K562 (cell line): ENCODE results near the gene PEX13. TPM values are rescaled to one million over a fixed set of nuclear protein-coding genes. Genes with fewer than 3 reads are reported as not detected.

Experiments used
- ATAC-seq: fragments of 200-7000 bp; cut with Tn5 transposase; 3 replicates; pipeline ENCODE4 v1.9.1; 2020; ENCODE audit warnings: moderate library complexity
- BruUV-seq: library from RNA; stranded (reverse); fragments of 400-500 nt; replicated peaks from 2 replicates; lab custom pipeline; 2021; lab: Mats Ljungman, UMichigan
- CTCF ChIA-PET: fragments of 300-600 bp; formaldehyde crosslinking; extraction: SDS; loops from one replicate; lab custom pipeline; 2021; ENCODE audit warnings: low intra/inter-chr PET ratio; lab: Yijun Ruan, JAX
- POLR2A ChIA-PET: fragments of 300-600, 350-650 bp; sonication (Branson Sonifier 250); formaldehyde crosslinking; extraction: SDS; loops from one replicate; lab custom pipeline; 2021; ENCODE audit warnings: antibody characterized with exemption, inconsistent platforms; lab: Yijun Ruan, JAX
- DNase-seq, 4 experiments: peaks; one replicate each; pipeline versions ENCODE4 v3.0.0 to v3.0.0-alpha.2; 2011 to 2018; ENCODE audit warnings: low spot score in 3 of 4, mixed read lengths in 3 of 4; ENCODE audit errors: extremely low read depth in 1 of 4
- FAIRE-seq: peaks from 2 replicates; lab custom pipeline; 2011; peaks lifted over from hg19 to GRCh38; lab: Jason Lieb, UNC
- H2AFZ ChIP-seq: 2 replicates; pipeline ENCODE4 v1.6.0; 2011; ENCODE audit warnings: low read depth, low read length, control low read depth, inconsistent platforms
- H3K27ac ChIP-seq: fragments of 200-600 bp; 3 replicates; pipeline ENCODE4 v1.8.0; 2011; ENCODE audit warnings: low read depth, mild to moderate bottlenecking, control low read depth, inconsistent platforms, low read length, moderate library complexity, mixed read lengths; ENCODE audit errors: extremely low read depth
- H3K27me3 ChIP-seq, 2 experiments: fragments of 300-600 bp in 1 of 2; 2 replicates in 1 of 2; 3 replicates in 1 of 2; pipeline versions ENCODE4 v1.6.0 to v1.8.0; 2011; ENCODE audit warnings: inconsistent platforms in 2 of 2, low read length in 2 of 2, mild to moderate bottlenecking in 1 of 2, mixed read lengths in 1 of 2, moderate library complexity in 1 of 2; ENCODE audit not compliant: control insufficient read depth in 2 of 2, insufficient read depth in 2 of 2
- H3K36me3 ChIP-seq: fragments of 300-600 bp; 3 replicates; pipeline ENCODE4 v1.8.0; 2011; ENCODE audit warnings: mild to moderate bottlenecking, low read length, inconsistent platforms; ENCODE audit not compliant: control insufficient read depth, insufficient read depth
- H3K4me1 ChIP-seq, 2 experiments: fragments of 200-600 bp in 1 of 2; replicated peaks in 1 of 2; 2 replicates in 1 of 2; 3 replicates in 1 of 2; pipeline versions ENCODE4 v1.5.1 to v1.8.0; 2011; ENCODE audit warnings: inconsistent platforms in 2 of 2, low read length in 2 of 2, mild to moderate bottlenecking in 1 of 2, mixed read lengths in 1 of 2, moderate library complexity in 1 of 2; ENCODE audit not compliant: control insufficient read depth in 2 of 2, insufficient read depth in 2 of 2
- H3K4me2 ChIP-seq: 2 replicates; pipeline ENCODE4 v1.6.1; 2011; ENCODE audit warnings: low read length, control low read depth, inconsistent platforms, mixed read lengths; ENCODE audit not compliant: insufficient read depth
- H3K4me3 ChIP-seq: fragments of 200-600 bp; sonication (generic), shearing (Covaris generic); 2 replicates; pipeline ENCODE4 v1.5.1; 2016; ENCODE audit warnings: control low read depth, inconsistent platforms
- H3K79me2 ChIP-seq: fragments of 200-600 bp; 3 replicates; pipeline ENCODE4 v1.8.0; 2011; ENCODE audit warnings: low read length, inconsistent platforms; ENCODE audit not compliant: control insufficient read depth, insufficient read depth
- H3K9ac ChIP-seq, 2 experiments: 2 replicates each; pipeline versions ENCODE4 v1.6.0 to v1.6.1; 2011; ENCODE audit warnings: low read depth in 2 of 2, low read length in 2 of 2, control low read depth in 1 of 2, inconsistent platforms in 1 of 2, mild to moderate bottlenecking in 1 of 2, mixed read lengths in 1 of 2; ENCODE audit not compliant: insufficient read depth in 1 of 2
- H3K9me1 ChIP-seq: one replicate; pipeline ENCODE4 v1.6.0; 2011; ENCODE audit warnings: inconsistent platforms, mild to moderate bottlenecking, low read length, moderate library complexity; ENCODE audit not compliant: control insufficient read depth, insufficient read depth
- H3K9me3 ChIP-seq: replicated peaks from 2 replicates; pipeline ENCODE4 v1.5.1; 2011; ENCODE audit warnings: low read depth, low read length, inconsistent platforms; ENCODE audit not compliant: control insufficient read depth, insufficient read depth
- H4K20me1 ChIP-seq: replicated peaks from 2 replicates; pipeline ENCODE4 v1.6.1; 2011; ENCODE audit warnings: low read length, inconsistent platforms, mixed read lengths; ENCODE audit not compliant: control insufficient read depth, insufficient read depth
- CBFB ChIP-seq: sonication (generic); formaldehyde crosslinking; IDR thresholded peaks from 2 replicates; pipeline ENCODE4 v1.4.0; 2020; ENCODE audit warnings: mild to moderate bottlenecking, missing genetic modification reagents
- CBX8 ChIP-seq: fragments of 200-600 bp; sonication (generic); IDR thresholded peaks from 2 replicates; pipeline ENCODE4 v1.6.1; 2012; ENCODE audit warnings: borderline replicate concordance, mixed run types, low read depth, mild to moderate bottlenecking, moderate library complexity, mixed read lengths, low read length, control low read depth, inconsistent platforms; ENCODE audit not compliant: poor library complexity, severe bottlenecking; ENCODE audit errors: extremely low read depth
- CCAR2 ChIP-seq: fragments of 200-400 bp; formaldehyde crosslinking; IDR thresholded peaks from 2 replicates; pipeline ENCODE4 v1.6.1; 2017; ENCODE audit warnings: mild to moderate bottlenecking, low read depth, low read length
- CLOCK ChIP-seq: fragments of 250-450 bp; sonication (Bioruptor Pico); IDR thresholded peaks from 2 replicates; pipeline ENCODE4 v1.4.0; 2020; ENCODE audit warnings: mild to moderate bottlenecking, moderate library complexity, borderline replicate concordance
- E2F3 ChIP-seq: fragments of 250-450 bp; sonication (Bioruptor Pico); IDR thresholded peaks from 2 replicates; pipeline ENCODE4 v1.4.0; 2020; ENCODE audit warnings: mild to moderate bottlenecking
- ETS2 ChIP-seq: IDR thresholded peaks from 2 replicates; pipeline ENCODE4 v1.6.1; 2016; ENCODE audit warnings: borderline replicate concordance, missing genetic modification characterization, mild to moderate bottlenecking, moderate library complexity, missing compliant biosample characterization; ENCODE audit not compliant: poor library complexity, severe bottlenecking
- FOXA1 ChIP-seq: fragments of 450-650 bp; IDR thresholded peaks from 2 replicates; pipeline ENCODE4 v1.6.1; 2016; ENCODE audit warnings: mild to moderate bottlenecking, borderline replicate concordance
- FOXA3 ChIP-seq, 2 experiments: fragments of 450-650 bp in 1 of 2; sonication (generic) in 1 of 2; formaldehyde crosslinking; IDR thresholded peaks in 1 of 2; conservative IDR thresholded peaks in 1 of 2; 2 replicates each; pipeline versions ENCODE4 v1.4.0 to v1.8.0; 2020 to 2022; ENCODE audit warnings: mild to moderate bottlenecking in 2 of 2, missing genetic modification reagents in 1 of 2
- HDAC1 ChIP-seq, 2 experiments: fragments of 450-650 bp; IDR thresholded peaks; 2 replicates each; pipeline ENCODE4 v1.6.1; 2016 to 2017; ENCODE audit warnings: inconsistent platforms in 1 of 2, mild to moderate bottlenecking in 1 of 2, moderate library complexity in 1 of 2
- NFYB ChIP-seq: IDR thresholded peaks from 2 replicates; pipeline ENCODE4 v1.6.1; 2011; ENCODE audit warnings: mild to moderate bottlenecking, moderate library complexity; ENCODE audit not compliant: insufficient read length; ENCODE audit errors: extremely low read depth
- PBX2 ChIP-seq, 2 experiments: IDR thresholded peaks in 1 of 2; conservative IDR thresholded peaks in 1 of 2; 2 replicates each; pipeline ENCODE4 v1.6.1; 2016; ENCODE audit warnings: low read depth in 2 of 2, mild to moderate bottlenecking in 1 of 2, missing compliant biosample characterization in 1 of 2, missing genetic modification characterization in 1 of 2, moderate library complexity in 1 of 2
- SNRNP70 ChIP-seq: fragments of 200-400 bp; formaldehyde crosslinking; optimal IDR thresholded peaks from 2 replicates; pipeline ENCODE3; 2017; ENCODE audit warnings: low read depth, low read length
- VEZF1 ChIP-seq: fragments of 200-800 bp; sonication (Bioruptor generic); IDR thresholded peaks from 2 replicates; pipeline ENCODE4 v1.6.1; 2017; ENCODE audit warnings: missing genetic modification characterization, missing compliant biosample characterization
- ZNF431 ChIP-seq: sonication (generic); formaldehyde crosslinking; IDR thresholded peaks from 2 replicates; pipeline ENCODE4 v1.8.0; 2022; ENCODE audit warnings: mild to moderate bottlenecking, missing genetic modification reagents
- ZNF764 ChIP-seq: fragments of 250-450 bp; sonication (Bioruptor Pico); IDR thresholded peaks from 2 replicates; pipeline ENCODE4 v1.4.0; 2020; ENCODE audit warnings: low read depth, mild to moderate bottlenecking, moderate library complexity
- WGBS: fragments of 100-300 bp; shearing (Covaris generic); methylation state at CpG from one replicate; pipeline ENCODE4 v1.1.6; 2016; ENCODE audit warnings: low coverage, mixed read lengths; ENCODE audit not compliant: insufficient coverage; ENCODE audit errors: missing lambda C conversion rate; 5-methylcytosine and 5-hydroxymethylcytosine counted together
- in situ Hi-C: fragments of 300-500 bp; cut with MboI; formaldehyde crosslinking; loops from 4 replicates; pipeline ENCODE4 v1.15.0; 2018; ENCODE audit warnings: inconsistent platforms, mixed read lengths
- intact Hi-C: fragments of 100-400 bp; cut with micrococcal nuclease; formaldehyde crosslinking; loops from 2 replicates; pipeline ENCODE4 v1.14.2; 2022
- polyA plus RNA-seq, 8 experiments: library from polyadenylated mRNA; depleted of rRNA in 4 of 8; stranded (reverse) in 5 of 8; unstranded in 3 of 8; fragments of >200 nt; fragmentation: Nextera tagmentation in 2 of 8; fragmentation: Illumina TruSeq in 1 of 8; extraction: Ambion mirVana in 2 of 8; extraction: Trizol in 1 of 8; gene quantifications; 2 replicates each; pipeline versions ENCODE4 v1.2.1 to v1.2.3, GENCODE V29; 2011 to 2014; ENCODE audit warnings: inconsistent platforms in 1 of 8, missing spikeins in 1 of 8
- total RNA-seq, 7 experiments: library from RNA; depleted of rRNA in 6 of 7; stranded (reverse); fragments of >200 nt in 6 of 7; fragmentation: Illumina TruSeq in 2 of 7; extraction: Trizol in 2 of 7; gene quantifications; 2 replicates each; pipeline versions ENCODE4 v1.2.1 to v1.2.3, GENCODE V29; 2011 to 2021; ENCODE audit warnings: low replicate concordance in 1 of 7

PEX13 gene
- total and polyA plus RNA-seq, 9 of the 15 experiments (the other 6 are each of a cell fraction or from before 2014, with no cell fraction given): 4.0 to 30.4 (median 18.8) TPM

- Histone ChIP-seq H2AFZ (no peak overlapping the region), H3K9me3 (no peaks in the 10 kb centered on the region), H3K27me3 (no peaks in the 10 kb centered on the region), H3K4me2 (peak overlapping the region; percentile 98), H3K27ac (peak overlapping the region; percentile 99; the same call in 2 of the 3 replicates), H4K20me1 (no peaks in the 10 kb centered on the region), H3K79me2 (peaks cover 59% of the 10 kb centered on the region), H3K4me1 (peaks cover 0 to 4% of the 10 kb centered on the region in 2 experiments; a peak in 2 of 5 replicates), H3K4me3 (peak overlapping the region; percentile 90), H3K36me3 (peaks cover 14% of the 10 kb centered on the region; the same call in 1 of the 3 replicates), H3K9ac (peak overlapping the region; percentile 35 to 97; a peak in 3 of 4 replicates), H3K9me1 (no peaks in the 10 kb centered on the region)
- BruUV-seq: no TSS peak
- in situ Hi-C loops (no loop called here), intact Hi-C loops (loop anchor here (5.0 kb wide), 1 partner anchor 159 kb away; no protein-coding TSS in a partner anchor)
- CTCF ChIA-PET: no interaction called here
- 6% methylated on average over 6 of the region's 6 CpGs for WGBS
- FAIRE-seq (no peak), ATAC-seq (no peak), DNase-seq (no peak)
- POLR2A ChIA-PET: no interaction called here
- no peak for TF ChIP-seq NFYB
- TF ChIP-seq CCAR2: no peak
- no peak for TF ChIP-seq CBX8
- TF ChIP-seq HDAC1 (IDR thresholded peaks at IDR 0.05): no peak
- TF ChIP-seq VEZF1 (CRISPR knock-in tag): no peak
- no peak for TF ChIP-seq E2F3 (CRISPR knock-in tag)
- TF ChIP-seq CLOCK (CRISPR knock-in tag): no peak
- no peak for TF ChIP-seq ZNF431 (CRISPR knock-in tag)
- TF ChIP-seq FOXA3 (CRISPR knock-in tag; conservative IDR thresholded peaks at IDR 0.05 in 1 of 2, IDR thresholded peaks at IDR 0.05 in 1 of 2): no peak
- no peak for TF ChIP-seq PBX2 (CRISPR knock-in tag; IDR thresholded peaks at IDR 0.05; ENCODE audit: low read depth)
- TF ChIP-seq PBX2 (tag; conservative IDR thresholded peaks at IDR 0.05; ENCODE audit: low read depth): no peak
- no peak for TF ChIP-seq SNRNP70
- no peak for TF ChIP-seq FOXA1
- no peak for TF ChIP-seq CBFB
- no peak for TF ChIP-seq ETS2
- no peak for TF ChIP-seq ZNF764 (CRISPR knock-in tag)
These were observed 1.3 kb downstream of the PEX13 start for GRCh38 chr2:61018798-61019197.
